ENCODE data around the gene SCO2. TPM values are rescaled to one million over a fixed set of nuclear protein-coding genes. Genes with fewer than 3 reads are reported as not detected.
A peak's percentile ranks its signal among the peaks of the same experiment; 100 is the strongest.

The SCO2 gene, protein sequence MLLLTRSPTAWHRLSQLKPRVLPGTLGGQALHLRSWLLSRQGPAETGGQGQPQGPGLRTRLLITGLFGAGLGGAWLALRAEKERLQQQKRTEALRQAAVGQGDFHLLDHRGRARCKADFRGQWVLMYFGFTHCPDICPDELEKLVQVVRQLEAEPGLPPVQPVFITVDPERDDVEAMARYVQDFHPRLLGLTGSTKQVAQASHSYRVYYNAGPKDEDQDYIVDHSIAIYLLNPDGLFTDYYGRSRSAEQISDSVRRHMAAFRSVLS
- total RNA-seq: 1 to 10 TPM in 3 of 4 donors, not detected in 1; 2.5 to 3.9 (median 3.3) TPM

DNA sequence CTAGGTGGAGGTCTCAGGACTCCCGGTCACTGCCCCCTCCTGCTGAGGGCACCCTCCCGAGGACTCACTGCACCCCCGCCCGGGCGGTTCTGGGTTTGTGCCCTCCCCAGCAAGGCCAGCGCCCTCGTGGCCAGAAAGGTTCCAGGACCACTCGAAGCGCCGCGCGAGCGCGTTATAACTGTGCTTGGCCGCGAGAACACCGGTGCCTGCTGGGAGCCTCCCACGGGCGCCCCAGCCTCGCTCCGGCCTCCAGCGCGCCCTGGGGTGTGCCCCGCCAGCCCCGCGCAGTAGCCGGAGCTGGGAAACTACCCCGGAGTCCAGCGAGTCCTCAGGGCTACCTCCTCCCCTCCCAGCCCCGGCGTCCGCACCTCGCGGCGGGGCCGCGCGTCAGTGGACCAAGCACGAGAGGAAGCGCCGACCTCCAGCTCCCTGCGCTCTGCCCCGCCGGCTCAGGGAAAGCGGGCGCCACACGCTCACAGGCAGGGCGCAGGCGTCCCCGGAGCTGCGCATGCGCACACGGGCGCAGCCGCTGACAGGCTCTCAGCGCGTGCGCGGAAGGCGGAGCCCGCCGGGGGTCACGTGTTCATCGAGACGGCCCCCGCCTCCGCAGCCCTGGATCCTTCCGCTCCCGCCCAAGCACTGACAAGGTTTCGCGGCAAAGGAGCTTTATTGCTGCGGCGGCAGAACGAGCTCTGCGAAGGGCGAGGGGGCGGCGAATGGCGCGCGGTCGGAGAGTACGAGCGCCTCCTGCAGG lies at the start of gene SCO2:
SCO2 (minus strand) TSS at position 495 of the 754 bp plus-strand sequence. CDS start 1,187 bp downstream, outside the sequence.
- WGBS, 2 donors: 0% methylated on average over 31 to 62 of the region's 84 CpGs
- DNase-seq (ENCODE audit: low spot score in 2 of 2): peak; percentile 90 to 94
- Histone ChIP-seq H3K27ac (peak within 1 kb of the TSS; percentile 72 to 95 (median 91)), H3K4me3 (peak within 1 kb of the TSS; percentile 50 to 93 (median 91)), H3K27me3 (peaks cover 0 to 8% of the 10 kb centered on the region in 2 donors), H3K36me3 (peaks cover 0 to 39% (median 21%) of the 10 kb centered on the region in 3 donors), H3K9me3 (no peaks in the 10 kb centered on the region), H3K4me1 (peaks cover 0 to 57% (median 23%) of the 10 kb centered on the region in 4 donors)
- TF ChIP-seq, protein P1, sequence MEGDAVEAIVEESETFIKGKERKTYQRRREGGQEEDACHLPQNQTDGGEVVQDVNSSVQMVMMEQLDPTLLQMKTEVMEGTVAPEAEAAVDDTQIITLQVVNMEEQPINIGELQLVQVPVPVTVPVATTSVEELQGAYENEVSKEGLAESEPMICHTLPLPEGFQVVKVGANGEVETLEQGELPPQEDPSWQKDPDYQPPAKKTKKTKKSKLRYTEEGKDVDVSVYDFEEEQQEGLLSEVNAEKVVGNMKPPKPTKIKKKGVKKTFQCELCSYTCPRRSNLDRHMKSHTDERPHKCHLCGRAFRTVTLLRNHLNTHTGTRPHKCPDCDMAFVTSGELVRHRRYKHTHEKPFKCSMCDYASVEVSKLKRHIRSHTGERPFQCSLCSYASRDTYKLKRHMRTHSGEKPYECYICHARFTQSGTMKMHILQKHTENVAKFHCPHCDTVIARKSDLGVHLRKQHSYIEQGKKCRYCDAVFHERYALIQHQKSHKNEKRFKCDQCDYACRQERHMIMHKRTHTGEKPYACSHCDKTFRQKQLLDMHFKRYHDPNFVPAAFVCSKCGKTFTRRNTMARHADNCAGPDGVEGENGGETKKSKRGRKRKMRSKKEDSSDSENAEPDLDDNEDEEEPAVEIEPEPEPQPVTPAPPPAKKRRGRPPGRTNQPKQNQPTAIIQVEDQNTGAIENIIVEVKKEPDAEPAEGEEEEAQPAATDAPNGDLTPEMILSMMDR (IDR thresholded peaks at IDR 0.05): peak in 3 of 5 experiments; percentile 52 to 68 (median 54)
- TF ChIP-seq EP300 (IDR thresholded peaks at IDR 0.05) (peak; percentile 88 to 93), POLR2A (IDR thresholded peaks at IDR 0.05) (peak; percentile 28 to 76)

DNA sequence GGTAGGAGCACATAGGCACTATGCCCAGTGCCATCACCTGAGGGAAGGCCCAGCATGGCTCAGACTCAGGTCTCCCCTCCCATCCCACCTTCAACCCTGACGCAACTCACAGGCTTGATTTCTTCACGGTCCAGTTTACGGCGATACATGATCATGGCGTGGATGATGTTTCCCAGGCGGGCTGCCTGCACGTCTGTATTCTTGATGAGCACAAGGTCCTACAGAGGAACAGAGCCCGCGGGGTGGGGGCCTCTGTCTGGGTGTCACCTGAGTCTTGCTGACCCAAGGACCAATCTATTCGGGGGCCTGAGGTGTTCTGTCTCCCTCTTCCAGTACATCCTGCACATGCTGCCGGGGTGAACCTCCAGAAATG lies 49.0 kb upstream of the SCO2 start:
- Histone ChIP-seq H3K27ac (no peak overlapping the region), H3K27me3 (peaks cover 0 to 15% of the 10 kb centered on the region in 2 donors), H3K4me3 (no peak overlapping the region), H3K36me3 (peaks cover 0 to 78% (median 7%) of the 10 kb centered on the region in 3 donors), H3K4me1 (peaks cover 0 to 19% (median 8%) of the 10 kb centered on the region in 4 donors), H3K9me3 (no peaks in the 10 kb centered on the region)
- 91% methylated on average over 11 of the region's 11 CpGs for WGBS, 2 donors
- no peak for DNase-seq (ENCODE audit: low spot score in 2 of 2)
- TF ChIP-seq POLR2A (IDR thresholded peaks at IDR 0.05): no peak
- TF ChIP-seq, protein P1 (IDR thresholded peaks at IDR 0.05): no peak
- no peak for TF ChIP-seq EP300 (IDR thresholded peaks at IDR 0.05)

DNA sequence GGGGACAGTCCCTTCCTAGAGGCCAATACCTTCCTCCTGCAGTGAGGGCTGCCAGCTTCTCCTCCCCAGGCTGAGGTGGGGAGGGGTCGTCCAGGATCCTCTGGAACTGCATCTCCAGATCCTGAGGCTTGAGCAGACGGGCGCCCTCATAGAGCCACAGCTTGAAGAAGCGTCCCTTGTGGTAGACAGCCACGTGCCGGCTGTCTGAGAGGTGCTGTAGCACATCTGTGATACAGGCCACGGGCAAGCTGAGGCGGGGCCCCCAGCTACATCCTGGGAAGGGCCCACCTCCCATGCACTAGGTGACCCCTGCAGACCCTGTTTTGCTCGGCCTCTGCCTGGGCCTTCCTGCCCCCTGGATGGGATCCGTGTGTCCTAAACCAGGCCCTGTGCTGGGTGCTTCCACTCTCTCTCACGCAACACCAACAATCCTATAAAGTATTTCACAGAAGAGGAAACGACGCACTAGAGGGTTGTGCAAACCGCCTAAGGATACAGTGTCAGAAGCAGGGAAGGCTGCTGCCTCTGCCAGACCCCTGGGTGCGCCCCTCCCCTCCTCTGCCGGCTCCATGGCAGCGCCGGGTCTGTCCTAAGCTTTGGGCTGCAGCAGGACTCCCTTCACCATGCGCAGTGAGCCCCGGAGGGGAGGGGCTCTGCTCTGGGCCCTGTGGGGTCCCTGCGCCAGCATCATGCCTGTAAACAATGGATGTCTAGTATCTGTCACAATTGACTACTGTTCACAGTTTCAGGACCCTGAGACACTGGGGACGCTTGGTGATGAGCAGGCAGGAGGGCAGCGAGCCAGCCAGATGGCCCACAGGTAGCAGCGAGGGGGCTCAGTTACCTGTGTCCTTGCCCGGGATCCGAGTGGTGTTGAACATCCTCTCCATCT lies 48.3 kb upstream of the SCO2 start:
- peaks cover 0 to 78% (median 7%) of the 10 kb centered on the region in 3 donors for H3K36me3 ChIP-seq
- no peaks in the 10 kb centered on the region for H3K9me3 ChIP-seq
- no peak for DNase-seq (ENCODE audit: low spot score in 2 of 2)
- H3K27ac ChIP-seq: no peak overlapping the region
- H3K4me3 ChIP-seq: no peak overlapping the region
- WGBS, 2 donors: 71 to 80% methylated on average over 21 to 23 of the region's 26 CpGs
- peaks cover 0 to 13% (median 7%) of the 10 kb centered on the region in 4 donors for H3K4me1 ChIP-seq
- peaks cover 0 to 15% of the 10 kb centered on the region in 2 donors for H3K27me3 ChIP-seq
- TF ChIP-seq, protein P1 (IDR thresholded peaks at IDR 0.05): no peak
- no peak for TF ChIP-seq POLR2A (IDR thresholded peaks at IDR 0.05)
- no peak for TF ChIP-seq EP300 (IDR thresholded peaks at IDR 0.05)

DNA sequence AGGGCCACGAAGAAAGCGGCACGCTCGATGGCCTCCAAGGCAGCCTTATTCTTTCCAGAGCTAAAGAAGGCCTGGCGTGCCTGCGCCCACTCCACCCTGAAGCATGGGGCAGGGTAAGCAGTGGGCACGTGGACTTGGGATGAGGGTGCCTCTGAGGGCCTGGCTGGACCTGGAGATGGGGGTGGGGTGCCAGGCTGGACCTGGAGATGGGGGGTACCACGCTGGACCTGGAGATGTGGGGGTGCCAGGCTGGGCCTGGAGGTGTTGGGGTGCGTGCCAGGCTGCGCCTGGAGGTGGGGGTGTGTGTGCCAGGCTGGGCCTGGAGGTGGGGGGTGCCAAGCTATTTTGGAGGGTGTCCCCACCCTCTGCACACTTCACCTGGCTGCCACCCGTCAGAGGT lies 47.6 kb upstream of the SCO2 start:
- H3K36me3 ChIP-seq: peaks cover 0 to 83% (median 7%) of the 10 kb centered on the region in 3 donors
- peaks cover 0 to 10% of the 10 kb centered on the region in 2 donors for H3K27me3 ChIP-seq
- no peak overlapping the region for H3K4me3 ChIP-seq
- 91 to 94% methylated on average over 10 to 11 of the region's 11 CpGs for WGBS, 2 donors
- peaks cover 0 to 5% (median under 1%) of the 10 kb centered on the region in 4 donors for H3K4me1 ChIP-seq
- H3K27ac ChIP-seq: no peak overlapping the region
- H3K9me3 ChIP-seq: no peaks in the 10 kb centered on the region
- TF ChIP-seq POLR2A (IDR thresholded peaks at IDR 0.05): no peak
- TF ChIP-seq, protein P1 (IDR thresholded peaks at IDR 0.05): no peak
- TF ChIP-seq EP300 (IDR thresholded peaks at IDR 0.05): no peak
- DNase-seq (ENCODE audit: low spot score in 2 of 2): no peak

All from tibial nerve (tissue), 4 donors.